NCI-H2029 (cell line): Measurements from ENCODE around the gene RNF183.
"Not testable (repeated sequence)": the region's sequence is repeated elsewhere in the genome, so short reads cannot be mapped to it uniquely, and the experiment has no call there.

Experiments
- DNase-seq: peaks from one replicate; lab custom pipeline; 2025; lab: John Stamatoyannopoulos, UW

Gene RNF183

DNA sequence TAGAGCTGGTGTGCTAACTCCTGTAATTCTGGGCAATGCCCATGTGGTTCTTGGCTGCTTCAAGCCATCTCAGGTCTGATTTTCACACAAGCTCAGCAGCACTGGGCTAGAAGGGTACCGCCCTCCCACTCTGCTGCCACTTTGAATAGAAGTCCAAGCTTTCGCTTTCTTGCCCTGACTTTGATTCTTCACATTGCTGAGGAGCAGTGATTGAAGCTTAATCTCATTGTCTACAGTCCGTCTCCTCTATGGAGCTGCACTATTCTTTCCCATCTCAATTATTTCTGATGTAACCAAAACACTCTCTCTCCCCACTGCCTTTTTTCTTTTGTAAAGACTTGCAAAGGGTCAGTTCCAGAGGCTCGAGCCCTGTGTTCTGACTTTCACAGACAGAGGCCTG lies 12.9 kb upstream of the RNF183 start:
- DNase-seq, result no peak

DNA sequence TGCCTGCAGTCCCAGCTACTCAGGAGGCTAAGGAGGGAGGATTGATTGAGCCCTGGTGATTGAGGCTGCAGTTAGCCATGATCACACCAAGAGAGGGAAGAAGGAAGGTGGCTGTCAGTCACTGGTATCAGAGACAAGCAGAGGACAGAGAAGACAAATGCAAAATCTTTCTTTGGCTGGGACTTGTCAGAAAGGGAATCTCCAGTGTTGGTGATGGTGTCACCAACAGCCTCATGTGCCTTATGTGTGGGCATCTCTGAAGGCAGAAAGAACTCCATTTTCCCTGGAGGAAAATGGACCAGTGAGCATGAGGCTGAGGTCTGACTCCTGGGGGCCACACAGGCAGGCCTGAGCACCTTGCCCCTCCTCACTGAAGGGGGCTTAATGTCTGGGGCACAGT lies 12.1 kb upstream of the RNF183 start:
- no peak for DNase-seq

DNA sequence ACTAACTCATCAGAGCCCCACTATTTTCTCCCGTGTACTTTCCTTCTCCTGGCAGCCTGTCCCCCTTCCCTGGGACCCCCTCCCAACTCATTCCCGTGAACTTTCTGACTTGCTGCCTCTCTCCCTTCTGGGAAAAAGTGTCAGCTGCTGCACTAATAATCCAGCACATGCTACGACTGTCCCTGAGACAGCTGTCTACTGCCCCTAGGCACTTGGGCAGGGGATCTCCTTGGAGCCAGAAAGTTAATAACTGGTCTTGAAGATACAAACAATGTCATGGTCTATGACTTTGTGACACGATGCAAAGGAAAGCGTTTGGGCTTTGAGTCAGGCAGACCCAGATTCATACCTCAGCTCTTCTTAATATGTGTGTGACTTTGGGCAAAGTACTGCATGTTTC lies 10.1 kb upstream of the RNF183 start:
- no peak for DNase-seq

DNA sequence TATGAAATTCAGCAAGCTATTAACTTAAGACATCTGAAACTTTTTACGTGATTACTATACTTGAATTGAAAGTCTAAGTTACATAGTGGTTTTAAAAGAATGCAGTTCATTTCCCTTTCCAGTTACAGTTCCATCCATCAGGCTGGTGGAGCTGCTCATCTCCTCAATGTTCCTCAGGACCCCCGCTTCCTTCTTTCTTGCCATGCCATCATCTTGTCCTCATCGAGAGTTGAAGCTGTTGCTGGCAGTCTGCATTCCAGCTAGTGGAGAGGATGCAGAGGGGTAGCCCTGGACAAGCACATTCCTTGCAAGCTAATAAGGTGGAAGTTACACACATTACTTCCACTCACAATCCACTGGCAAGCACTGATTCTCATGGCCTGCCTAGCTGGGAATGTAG lies 8.8 kb upstream of the RNF183 start:
- DNase-seq, result no peak

DNA sequence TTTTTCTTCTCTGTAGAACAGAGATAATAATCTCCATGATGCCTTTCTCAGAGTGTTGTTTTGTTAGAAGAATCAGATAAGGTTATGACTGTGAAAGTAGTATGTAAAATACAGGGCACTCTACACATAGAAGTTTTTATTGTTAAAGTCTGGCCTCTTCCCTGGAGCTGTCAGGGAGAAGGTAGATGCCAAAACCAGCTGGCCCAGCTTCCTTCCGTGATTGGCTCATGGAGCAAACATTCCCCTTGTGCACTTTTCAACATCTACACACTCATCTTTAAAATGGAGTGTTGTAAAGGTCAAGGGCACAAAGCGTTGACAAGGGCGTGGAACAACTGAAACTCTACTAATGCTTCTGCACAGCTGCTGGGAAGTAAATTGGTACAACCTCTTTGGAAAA lies 7.4 kb upstream of the RNF183 start:
- no peak for DNase-seq

DNA sequence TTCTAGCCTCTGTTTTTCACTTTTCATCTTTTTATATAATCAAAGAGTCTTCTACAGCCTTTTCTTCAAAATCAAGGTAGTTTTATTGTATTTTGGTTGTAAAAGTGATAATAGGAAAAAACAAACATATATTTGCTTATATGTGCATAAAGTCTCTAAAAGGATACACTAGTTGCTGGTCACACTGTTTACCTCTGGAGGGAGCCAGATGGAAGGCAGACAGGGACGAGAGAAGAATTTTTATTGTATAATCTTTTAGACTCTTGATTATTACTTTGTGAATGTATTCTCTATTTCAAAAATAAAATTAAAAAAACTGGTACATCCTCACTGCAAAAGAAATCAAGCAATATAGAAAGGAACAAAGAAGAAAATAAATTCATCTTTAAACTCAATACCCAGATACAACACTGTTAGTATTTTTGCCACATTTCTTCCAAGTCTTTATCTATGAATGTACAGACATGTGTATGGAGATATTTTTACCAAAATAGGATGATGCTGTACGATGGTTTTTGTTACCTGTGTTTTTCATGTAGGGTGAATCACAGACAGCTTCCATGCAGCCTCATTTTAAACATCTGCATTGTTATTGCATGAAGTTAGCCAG lies 6.1 kb upstream of the RNF183 start:
- DNase-seq, result peak; percentile 13

DNA sequence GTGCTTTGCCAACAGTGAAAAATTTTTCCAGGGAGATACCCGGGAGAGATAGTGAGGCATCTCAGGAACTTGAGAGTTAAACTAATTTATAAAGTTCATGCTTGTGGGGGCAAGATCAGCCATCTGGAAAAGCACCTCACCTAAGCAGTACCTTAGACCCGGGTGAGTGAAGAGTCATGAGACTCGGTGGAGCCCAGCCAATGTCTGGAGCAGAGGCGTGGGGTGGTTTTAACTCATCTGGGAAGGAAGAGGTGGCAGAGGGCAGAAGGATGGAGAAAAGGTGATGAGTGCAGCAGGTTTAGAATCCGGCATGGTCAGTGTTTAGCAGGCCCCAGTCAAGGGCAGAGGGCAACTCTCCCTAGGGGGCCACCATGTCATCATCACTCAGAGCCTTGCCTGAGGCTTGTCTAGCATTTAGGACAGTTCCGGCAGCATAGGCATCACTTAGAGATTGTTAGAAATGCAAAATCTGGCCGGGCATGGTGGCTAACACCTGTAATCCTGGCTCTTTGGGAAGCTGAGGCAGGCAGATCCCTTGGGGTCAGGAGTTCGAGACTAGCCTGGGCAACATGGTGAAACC lies 4.3 kb upstream of the RNF183 start:
- DNase-seq, result no peak

DNA sequence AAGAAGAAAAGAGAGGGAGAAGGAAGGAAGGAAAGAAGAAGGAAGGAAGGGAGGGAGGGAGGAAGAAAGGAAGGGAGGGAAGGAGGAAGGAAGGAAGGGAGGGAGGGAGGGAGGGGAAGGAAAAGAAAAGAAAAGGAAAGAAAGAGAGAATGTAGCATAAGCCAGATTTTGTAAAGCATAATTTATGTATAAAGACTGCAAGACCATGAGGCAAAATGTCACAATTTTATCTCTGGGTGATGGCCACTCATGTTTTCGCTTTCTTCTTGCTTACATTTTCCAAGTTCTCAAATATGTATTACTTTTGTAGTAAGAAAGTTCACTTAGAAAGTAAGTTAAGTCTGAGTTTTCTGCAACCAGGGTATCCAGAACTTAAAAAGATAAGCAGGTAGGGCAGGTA lies 3.4 kb upstream of the RNF183 start:
- DNase-seq, result no peak

DNA sequence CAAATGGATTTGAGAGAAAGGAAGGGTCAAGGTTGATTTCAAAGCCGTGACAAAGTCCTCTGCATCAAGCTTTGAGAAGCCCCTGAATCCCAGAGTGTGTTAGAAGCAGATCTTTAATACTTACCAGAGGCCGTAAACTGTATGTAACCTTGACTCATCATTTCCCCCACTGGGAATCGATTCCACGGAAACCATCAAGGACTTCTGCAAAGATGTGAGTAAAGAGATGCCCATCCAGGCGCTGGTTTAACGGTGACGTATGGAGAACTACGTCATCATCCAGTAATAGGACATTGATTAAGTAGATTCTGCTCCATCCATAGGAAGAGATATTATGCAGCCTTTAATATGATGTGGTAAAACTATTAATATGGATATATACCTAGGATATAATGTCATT lies 1.6 kb downstream of the RNF183 start:
- DNase-seq, result no peak

DNA sequence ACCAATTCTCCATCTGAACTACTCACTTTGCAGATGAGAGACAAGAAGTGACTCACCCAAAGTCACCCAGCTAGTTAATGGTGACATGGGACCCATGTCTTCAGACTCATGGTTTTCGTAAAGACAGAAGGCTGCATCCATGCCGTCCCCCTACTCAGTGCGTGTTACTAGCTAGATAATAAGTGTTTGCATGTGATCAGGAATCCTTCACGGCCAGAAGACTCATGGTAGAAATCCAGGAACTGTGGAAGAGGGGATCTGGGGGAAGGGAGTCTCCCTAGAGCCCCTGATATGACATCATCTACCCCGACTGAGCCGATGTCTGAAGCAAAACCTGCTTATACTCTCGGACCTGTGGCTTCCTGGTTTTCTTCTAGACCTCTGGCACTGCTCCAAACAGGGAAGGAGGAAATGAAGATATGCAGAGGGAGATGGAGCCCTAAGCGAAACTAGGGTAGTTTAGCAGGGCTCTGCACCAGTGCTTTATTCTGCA lies 3.3 kb downstream of the RNF183 start:
- peak; percentile 94 for DNase-seq

DNA sequence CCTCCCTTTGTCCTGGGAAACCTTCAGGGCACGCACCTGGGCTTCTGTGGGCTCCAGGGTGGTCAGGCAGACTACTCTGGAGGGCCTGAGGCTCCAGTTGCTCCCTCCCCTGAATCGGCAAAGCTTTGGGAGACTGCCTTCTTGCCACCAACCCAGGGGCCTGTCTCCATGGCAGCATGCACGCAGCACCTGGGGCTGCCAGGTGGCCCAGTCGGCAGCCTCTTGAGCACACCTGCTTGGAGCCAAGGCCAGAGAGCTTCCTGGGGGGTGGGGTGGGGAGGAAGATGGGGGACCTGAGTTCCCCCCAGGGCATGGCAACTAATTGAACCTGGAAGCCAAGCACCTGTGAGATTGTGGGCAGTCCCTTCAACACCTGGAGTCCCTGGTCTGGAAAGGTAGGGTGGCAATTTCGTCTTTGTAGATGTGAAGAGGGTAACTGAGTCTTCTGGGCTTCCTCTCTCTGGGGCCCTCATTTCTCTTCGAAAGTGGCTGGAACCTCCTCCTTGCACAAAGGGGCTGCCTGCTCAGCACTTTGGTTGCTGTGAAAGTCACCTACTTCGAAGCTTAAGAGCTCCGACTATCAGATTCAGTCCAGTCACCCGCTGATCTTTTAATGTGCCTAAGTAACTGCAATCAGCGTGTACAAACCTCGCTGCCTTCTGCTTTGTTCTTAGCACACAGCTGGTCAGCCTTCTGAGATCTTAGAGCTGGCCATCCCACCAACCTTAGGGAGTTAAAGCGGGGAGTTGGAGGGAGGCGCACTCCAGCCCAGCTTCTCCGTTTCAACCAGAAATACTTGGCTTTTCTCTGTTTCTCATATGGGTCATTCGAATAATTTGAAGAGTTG lies 4.0 kb downstream of the RNF183 start:
- peak; percentile 93 for DNase-seq

DNA sequence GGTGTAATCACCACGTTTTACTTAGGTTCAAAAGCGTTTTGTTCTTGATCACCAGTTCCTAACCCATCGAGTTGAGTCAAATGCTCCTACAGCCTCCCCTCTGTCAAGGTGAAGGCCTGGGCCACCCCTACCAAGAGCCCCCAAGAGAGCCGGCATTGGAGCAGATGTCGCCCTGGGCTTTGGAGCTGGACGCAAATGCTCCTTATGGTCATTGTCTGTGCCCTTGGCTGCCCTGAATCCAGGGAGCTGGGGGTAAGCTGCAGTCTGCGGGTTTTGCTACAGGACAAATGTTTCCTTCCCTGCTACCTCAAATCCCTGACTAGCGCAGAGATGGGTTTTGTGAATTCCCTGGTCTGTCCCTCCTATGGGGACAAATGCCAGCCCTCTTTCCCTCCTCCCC lies 4.9 kb downstream of the RNF183 start:
- DNase-seq, result no peak

DNA sequence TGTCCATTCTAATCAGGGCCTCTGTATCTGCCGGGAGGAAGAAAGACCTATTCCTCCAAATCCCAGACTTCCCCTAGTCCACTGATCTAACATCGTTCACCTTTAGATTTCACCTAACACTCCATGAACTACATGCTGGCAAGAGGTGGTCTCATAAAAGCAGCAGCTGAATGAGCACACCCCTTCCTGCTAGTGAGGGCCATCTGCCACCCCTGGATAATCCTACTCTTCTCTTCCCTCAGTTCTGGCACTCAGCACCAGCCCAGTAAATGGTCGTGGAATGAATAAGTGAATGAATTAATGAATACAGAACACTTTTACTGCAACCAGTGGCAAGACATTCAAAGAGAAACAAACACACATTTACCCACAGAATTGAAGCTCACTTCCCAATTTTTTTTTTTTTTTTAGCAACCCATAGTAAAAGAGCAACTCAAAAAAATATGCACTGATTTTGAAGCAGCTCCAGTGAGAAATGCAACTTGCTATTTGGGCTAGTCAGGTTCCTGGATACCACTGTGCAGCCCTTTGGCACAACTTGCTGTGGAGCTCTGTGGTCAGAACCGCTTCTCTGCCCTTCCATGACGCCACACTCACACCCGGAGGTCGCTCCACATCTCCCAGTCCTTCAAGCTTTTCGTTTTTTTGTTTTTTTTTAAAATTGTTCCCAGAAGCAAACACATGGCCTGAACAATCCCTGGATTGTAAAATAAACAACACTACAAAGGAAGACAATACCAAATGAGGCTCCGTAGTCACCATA lies 6.2 kb downstream of the RNF183 start:
- peak; percentile 18 for DNase-seq

DNA sequence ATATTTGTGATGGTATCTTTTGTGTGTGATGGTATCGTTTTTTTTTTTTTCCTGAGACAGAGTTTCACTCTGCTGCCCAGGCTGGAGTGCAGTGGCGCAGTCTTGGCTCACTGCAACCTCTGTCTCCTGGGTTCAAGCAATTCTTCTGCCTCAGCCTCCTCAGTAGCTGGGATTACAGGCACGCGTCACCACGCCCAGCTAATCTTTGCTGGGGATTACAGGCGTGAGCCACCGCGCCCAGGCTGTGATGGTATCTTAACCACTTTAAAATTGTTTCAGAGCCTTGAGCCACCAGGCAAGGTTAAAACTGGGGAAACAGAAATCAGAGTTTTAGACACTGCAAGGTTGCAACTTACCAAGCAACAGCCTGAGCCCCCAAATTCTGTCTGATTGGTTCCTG lies 6.9 kb downstream of the RNF183 start:
- DNase-seq, result not testable (repeated sequence)

DNA sequence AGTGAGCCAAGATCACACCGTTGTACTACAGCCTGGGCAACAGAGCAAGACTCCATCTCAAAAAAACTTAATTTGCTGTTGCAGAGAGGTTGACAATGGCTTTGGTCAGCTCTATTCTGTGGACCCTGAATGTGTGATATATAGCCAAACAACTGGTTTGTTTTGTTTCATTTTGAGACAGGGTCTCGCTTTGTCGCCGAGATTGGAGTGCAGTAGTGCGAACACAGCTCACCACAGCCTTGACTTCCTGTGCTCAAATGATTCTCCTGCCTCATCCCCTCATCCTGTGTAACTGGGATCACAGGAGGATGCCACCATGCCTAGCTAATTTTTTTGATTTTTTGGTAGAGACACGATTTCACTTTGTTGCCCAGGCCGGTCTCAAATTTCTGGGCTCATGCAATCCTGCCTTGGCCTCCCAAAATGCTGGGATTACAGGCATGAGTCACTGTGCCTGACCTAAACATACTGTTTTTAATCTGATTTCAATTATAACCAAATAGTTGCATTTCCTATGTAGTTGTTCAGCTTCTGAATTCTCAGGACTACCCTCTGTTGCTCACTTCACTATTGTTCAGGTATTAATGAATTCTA lies 9.8 kb downstream of the RNF183 start:
- DNase-seq, result no peak

DNA sequence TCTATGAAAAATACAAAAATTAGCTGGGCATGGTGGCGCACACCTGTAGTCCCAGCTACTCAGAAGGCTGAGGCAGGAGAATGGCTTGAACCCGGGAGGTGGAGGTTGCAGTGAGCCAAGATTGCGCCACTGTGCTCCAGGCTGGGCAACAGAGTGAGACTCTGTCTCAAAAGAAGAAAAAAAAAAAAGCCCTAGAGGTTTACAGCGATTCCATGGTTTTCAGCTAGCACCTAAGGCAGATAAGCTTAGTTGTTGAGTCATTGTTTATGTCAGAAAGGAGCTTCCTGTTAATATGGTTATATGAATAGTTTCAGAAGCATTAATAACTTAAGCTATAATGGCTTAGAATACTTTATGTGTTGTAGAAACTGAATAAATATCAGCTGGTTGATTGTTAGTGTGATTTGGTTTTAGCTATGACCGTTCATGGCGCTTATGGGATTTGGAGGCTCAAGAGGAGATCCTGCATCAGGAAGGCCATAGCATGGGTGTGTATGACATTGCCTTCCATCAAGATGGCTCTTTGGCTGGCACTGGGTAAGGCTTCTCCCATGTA lies 13.0 kb downstream of the RNF183 start:
- no peak for DNase-seq

DNA sequence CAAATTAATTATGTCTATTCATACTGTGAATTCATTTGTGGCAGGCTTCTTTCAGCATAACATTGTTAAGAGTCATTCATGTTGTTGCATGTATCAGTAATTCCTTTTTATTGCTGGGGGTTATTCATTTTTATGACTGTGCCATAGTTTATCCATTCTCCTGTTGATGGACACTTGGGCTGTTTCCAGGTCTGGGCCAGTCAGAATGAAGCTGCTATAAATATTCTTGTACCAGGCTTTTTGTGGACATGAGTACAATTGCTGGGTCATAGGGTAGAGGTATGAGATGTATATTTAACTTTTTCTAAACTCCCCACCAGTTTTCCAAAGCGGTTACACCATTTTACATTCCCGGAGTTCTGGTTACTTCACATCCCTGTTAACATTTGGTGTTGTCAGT lies 14.1 kb downstream of the RNF183 start:
- DNase-seq, result no peak

DNA sequence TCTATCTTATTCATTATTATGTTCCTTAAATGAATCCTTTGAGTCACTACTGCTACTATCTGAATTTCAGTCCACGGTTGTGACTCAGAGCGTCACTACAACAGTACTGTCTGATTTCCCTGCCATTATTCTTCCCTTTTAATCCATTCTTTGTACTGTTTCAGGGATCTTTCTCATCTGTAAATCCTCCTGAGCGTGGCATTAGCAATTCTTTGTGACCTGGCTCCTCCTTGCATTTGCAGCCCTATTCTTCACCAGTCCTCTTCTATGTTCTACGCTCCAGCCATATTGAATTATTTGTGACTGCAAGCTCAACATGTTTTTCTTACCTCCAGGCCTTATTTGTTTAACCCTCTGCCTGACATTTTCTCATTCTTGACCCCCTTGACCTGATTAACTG lies 21.8 kb downstream of the RNF183 start:
- DNase-seq, result no peak

DNA sequence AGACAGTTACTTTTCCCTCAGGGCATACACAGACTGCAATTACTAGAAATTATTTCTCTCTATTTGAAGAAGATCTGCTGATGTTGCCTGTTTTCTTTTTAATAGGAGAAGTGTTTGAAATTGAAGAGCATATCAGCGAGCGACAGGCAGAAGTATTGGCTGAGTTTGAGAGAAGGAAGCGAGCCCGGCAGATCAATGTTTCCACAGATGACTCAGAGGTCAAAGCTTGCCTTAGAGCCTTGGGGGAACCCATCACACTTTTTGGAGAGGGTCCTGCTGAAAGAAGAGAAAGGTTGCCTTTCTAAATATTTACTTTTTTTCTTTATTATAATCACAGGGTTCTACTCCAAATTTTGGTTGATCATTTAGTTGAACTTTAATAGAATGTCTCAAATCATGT lies 24.3 kb downstream of the RNF183 start:
- no peak for DNase-seq

DNA sequence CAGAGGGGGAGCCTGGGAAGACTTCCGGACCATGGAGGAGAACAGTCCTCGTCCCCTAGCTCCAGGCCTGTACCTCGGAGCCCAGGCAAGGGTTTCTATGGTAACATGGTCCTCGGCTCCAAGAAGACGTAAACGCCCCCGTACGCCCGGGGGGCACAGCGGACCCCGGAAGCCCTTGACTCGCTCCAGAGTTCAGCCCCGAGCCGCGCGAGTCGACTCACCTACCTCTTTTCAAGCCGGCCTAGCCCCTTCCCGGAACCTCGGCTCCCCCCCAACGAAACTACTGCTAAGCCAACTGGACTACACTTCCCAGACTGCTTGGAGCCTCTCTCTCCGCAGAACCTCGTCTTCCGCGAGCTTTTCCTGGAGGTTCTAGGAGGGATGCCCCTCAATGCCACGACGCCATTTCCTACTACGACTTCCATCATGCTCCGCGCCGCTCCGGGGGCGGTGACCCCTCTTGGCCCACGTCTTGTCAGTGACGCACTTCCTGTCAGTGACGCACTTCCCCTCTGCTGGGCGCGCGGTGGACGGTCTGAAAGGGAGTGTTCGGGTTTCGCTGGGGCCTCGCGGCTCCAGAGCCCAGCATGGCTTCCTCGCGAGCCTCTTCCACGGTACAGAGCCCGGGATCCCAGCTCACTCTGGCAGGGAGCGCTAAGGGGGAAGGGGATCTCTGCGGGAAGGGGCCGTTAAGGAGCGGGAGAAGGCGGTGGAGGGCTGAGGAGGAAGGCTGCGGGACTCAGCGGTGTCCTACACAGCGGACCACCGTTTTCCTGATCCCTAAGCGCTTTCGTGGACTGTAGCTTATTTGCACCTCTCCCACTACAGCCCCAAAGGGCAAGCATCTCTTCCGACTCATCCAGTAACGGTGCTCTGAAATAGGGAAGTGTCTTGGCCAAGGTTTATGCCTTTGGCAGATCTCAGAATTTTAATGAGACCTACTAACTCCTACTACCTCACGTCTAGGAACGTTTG lies 27.7 kb downstream of the RNF183 start, which contains the start of the genes CDC26 and PRPF4:
Gene CDC26 (minus strand): TSS at position 416 of the 975 bp plus-strand sequence. CDS start 3,065 bp downstream, outside the sequence.
Gene PRPF4 (plus strand): TSS at position 502 of the 975 bp plus-strand sequence. CDS start 86 bp downstream, at position 588.
- peak; percentile 96 for DNase-seq
